MCF 10A (cell line): Measurements from ENCODE around the gene KRTAP20-4. TPM values are rescaled to one million over a fixed set of nuclear protein-coding genes. Genes with fewer than 3 reads are reported as not detected.

Experiments used
- BruUV-seq: library from RNA; stranded (reverse); fragments of 400-500 nt; replicated peaks from 2 replicates; lab custom pipeline; 2021; lab: Mats Ljungman, UMichigan
- CTCF ChIA-PET: fragments of 300-600 bp; sonication (Branson Sonifier 250); formaldehyde crosslinking; extraction: SDS; loops from one replicate; lab custom pipeline; 2021; ENCODE audit warnings: antibody characterized with exemption, inconsistent platforms; lab: Yijun Ruan, JAX
- POLR2A ChIA-PET: fragments of 300-600, 350-650 bp; sonication (Branson Sonifier 250); formaldehyde crosslinking; extraction: SDS; loops from one replicate; lab custom pipeline; 2020; ENCODE audit warnings: antibody characterized with exemption, inconsistent platforms; lab: Yijun Ruan, JAX
- DNase-seq: peaks from one replicate; pipeline ENCODE4 v3.0.0-alpha.2; 2018; ENCODE audit not compliant: unreplicated experiment
- H3K27ac Mint-ChIP-seq: one replicate; pipeline ENCODE4 v1.8.0; 2022; ENCODE audit warnings: mild to moderate bottlenecking, low read depth, mixed read lengths; ENCODE audit not compliant: unreplicated experiment
- H3K27me3 Mint-ChIP-seq: one replicate; pipeline ENCODE4 v1.8.0; 2022; ENCODE audit warnings: mixed read lengths; ENCODE audit not compliant: insufficient read depth, unreplicated experiment
- H3K36me3 Mint-ChIP-seq: one replicate; pipeline ENCODE4 v1.8.0; 2022; ENCODE audit warnings: mild to moderate bottlenecking, moderate library complexity, mixed read lengths; ENCODE audit not compliant: insufficient read depth, unreplicated experiment
- H3K4me1 Mint-ChIP-seq: one replicate; pipeline ENCODE4 v1.8.0; 2022; ENCODE audit warnings: mixed read lengths; ENCODE audit not compliant: insufficient read depth, unreplicated experiment
- H3K4me3 Mint-ChIP-seq: one replicate; pipeline ENCODE4 v1.8.0; 2022; ENCODE audit warnings: mild to moderate bottlenecking, moderate library complexity, mixed read lengths; ENCODE audit not compliant: unreplicated experiment
- H3K9me3 Mint-ChIP-seq: one replicate; pipeline ENCODE4 v1.8.0; 2022; ENCODE audit warnings: mixed read lengths; ENCODE audit not compliant: unreplicated experiment
- CTCF ChIP-seq: fragments of 200-600 bp; IDR thresholded peaks from one replicate; pipeline ENCODE4 v1.8.0; 2022; ENCODE audit warnings: antibody characterized with exemption, mild to moderate bottlenecking; ENCODE audit not compliant: unreplicated experiment
- intact Hi-C: fragments of 100-400 bp; cut with micrococcal nuclease; formaldehyde crosslinking; loops from 2 replicates; pipeline ENCODE4 v1.14.1; 2022
- total RNA-seq: library from RNA; stranded (reverse); gene quantifications from 2 replicates; pipeline ENCODE4 v1.2.3, GENCODE V29; 2022

The KRTAP20-4 gene
- total RNA-seq, 1 experiment from 2014 or later = not detected

- POLR2A ChIA-PET = no interaction called here
- Mint-ChIP-seq H3K27me3 (no peaks in the 10 kb centered on the region), H3K36me3 (no peaks in the 10 kb centered on the region), H3K4me1 (no peaks in the 10 kb centered on the region), H3K27ac (no peak overlapping the region), H3K9me3 (peaks cover 8% of the 10 kb centered on the region), H3K4me3 (no peak overlapping the region)
- TF ChIP-seq CTCF = no peak
- CTCF ChIA-PET = interaction anchor here (0.6 kb wide), 1 partner anchor 87 kb away, joined by 3 read pairs; no protein-coding TSS in a partner anchor
- intact Hi-C loops = no loop called here
- no peak for DNase-seq
- no TSS peak for BruUV-seq
These were observed 5.2 kb downstream of the KRTAP20-4 start for GRCh38 chr21:30625449-30626165.

GRCh38 chr21:30628109-30628508, 7.7 kb downstream of the KRTAP20-4 start:
- BruUV-seq = no TSS peak
- H3K27me3 Mint-ChIP-seq = no peaks in the 10 kb centered on the region
- intact Hi-C loops = no loop called here
- DNase-seq = no peak
- CTCF ChIA-PET = interaction anchor here (0.9 kb wide), 1 partner anchor 211 kb away, joined by 3 read pairs; no protein-coding TSS in a partner anchor
- POLR2A ChIA-PET = interaction anchor here (0.7 kb wide), 2 partner anchors 47 to 1100 kb away, joined by 3 to 4 read pairs; no protein-coding TSS in a partner anchor
- peaks cover 15% of the 10 kb centered on the region for H3K9me3 Mint-ChIP-seq
- TF ChIP-seq CTCF = no peak
- no peak overlapping the region for H3K4me3 Mint-ChIP-seq
- H3K4me1 Mint-ChIP-seq = no peaks in the 10 kb centered on the region
- no peaks in the 10 kb centered on the region for H3K36me3 Mint-ChIP-seq
- no peak overlapping the region for H3K27ac Mint-ChIP-seq

- no peaks in the 10 kb centered on the region for H3K36me3 Mint-ChIP-seq
- no peak for TF ChIP-seq CTCF
- H3K9me3 Mint-ChIP-seq = peaks cover 15% of the 10 kb centered on the region
- intact Hi-C loops = no loop called here
- no peak overlapping the region for H3K4me3 Mint-ChIP-seq
- H3K4me1 Mint-ChIP-seq = no peaks in the 10 kb centered on the region
- CTCF ChIA-PET = interaction anchor here (0.9 kb wide), 1 partner anchor 210 kb away, joined by 3 read pairs; no protein-coding TSS in a partner anchor
- no peaks in the 10 kb centered on the region for H3K27me3 Mint-ChIP-seq
- peak; percentile 4 for DNase-seq
- no TSS peak for BruUV-seq
- POLR2A ChIA-PET = no interaction called here
- H3K27ac Mint-ChIP-seq = no peak overlapping the region
These were observed 8.8 kb downstream of the KRTAP20-4 start for GRCh38 chr21:30629200-30629599.

- Mint-ChIP-seq H3K4me1 (no peaks in the 10 kb centered on the region), H3K27me3 (no peaks in the 10 kb centered on the region), H3K4me3 (no peak within 1 kb of the TSS), H3K36me3 (peaks cover 6% of the 10 kb centered on the region), H3K27ac (no peak within 1 kb of the TSS), H3K9me3 (peaks cover 8% of the 10 kb centered on the region)
- POLR2A ChIA-PET = no interaction called here
- intact Hi-C loops = no loop called here
- BruUV-seq = no TSS peak
- no peak for TF ChIP-seq CTCF
- DNase-seq = no peak
- CTCF ChIA-PET = no interaction called here
These were observed 14.5 kb downstream of the KRTAP20-4 start, which contains the start of gene KRTAP20-2 for GRCh38 chr21:30634906-30635305. TSS of gene KRTAP20-2 (plus strand) at chr21:30635206. CDS start at chr21:30635264, 58 bp downstream.
